Fibroblast of lung (primary cell): Measurements from ENCODE around the gene SREBF1.

ENCODE experiments used
- CTCF ChIP-seq, 2 donors: IDR thresholded peaks in 1 of 2; conservative IDR thresholded peaks in 1 of 2; 1 replicate in 1 of 2; 2 replicates in 1 of 2; pipeline ENCODE4 v1.5.1; 2011 to 2012; ENCODE audit warnings: low read length in 2 of 2, control low read depth in 1 of 2, inconsistent platforms in 1 of 2, low read depth in 1 of 2, mild to moderate bottlenecking in 1 of 2
- EZH2 ChIP-seq: IDR thresholded peaks from 2 replicates; pipeline ENCODE4 v1.5.1; 2012; ENCODE audit warnings: low read length, control low read depth, mild to moderate bottlenecking; ENCODE audit errors: missing control alignments

- TF ChIP-seq EZH2: no peak
- TF ChIP-seq CTCF (conservative IDR thresholded peaks at IDR 0.05 in 1 of 2, IDR thresholded peaks at IDR 0.05 in 1 of 2; ENCODE audit: low read depth in 1 of 2, low read length in 2 of 2): no peak
Measured at GRCh38 chr17:17844500-17844899, 7.7 kb upstream of the SREBF1 start.
